ENCODE measurements around the gene CELF4.

The CELF4 gene

GRCh38 chr18:37584952-37585695 lies 19.5 kb upstream of the CELF4 start:
- no peak overlapping the region for H3K4me3 ChIP-seq (ENCODE audit: low read length)
- TF ChIP-seq CTCF (conservative IDR thresholded peaks at IDR 0.05; ENCODE audit: low read length), result no peak
- DNase-seq (ENCODE audit: low read depth), result no peak

- no peak for DNase-seq (ENCODE audit: low read depth)
- TF ChIP-seq CTCF (conservative IDR thresholded peaks at IDR 0.05; ENCODE audit: low read length), result no peak
- no peak overlapping the region for H3K4me3 ChIP-seq (ENCODE audit: low read length)
Measured at GRCh38 chr18:37584217-37584616, 18.6 kb upstream of the CELF4 start.

- no peak overlapping the region for H3K4me3 ChIP-seq (ENCODE audit: low read length)
- TF ChIP-seq CTCF (conservative IDR thresholded peaks at IDR 0.05; ENCODE audit: low read length), result no peak
- no peak for DNase-seq (ENCODE audit: low read depth)
Measured at GRCh38 chr18:37582261-37582660, 16.7 kb upstream of the CELF4 start.

- no peak overlapping the region for H3K4me3 ChIP-seq (ENCODE audit: low read length)
- DNase-seq (ENCODE audit: low read depth), result peak; percentile 23
- peak; percentile 43 for TF ChIP-seq CTCF (conservative IDR thresholded peaks at IDR 0.05; ENCODE audit: low read length)
Measured at GRCh38 chr18:37578886-37579513, 13.4 kb upstream of the CELF4 start.

- no peak overlapping the region for H3K4me3 ChIP-seq (ENCODE audit: low read length)
- DNase-seq (ENCODE audit: low read depth), result no peak
- TF ChIP-seq CTCF (conservative IDR thresholded peaks at IDR 0.05; ENCODE audit: low read length), result no peak
Measured at GRCh38 chr18:37578182-37578678, 12.6 kb upstream of the CELF4 start.

- TF ChIP-seq CTCF (conservative IDR thresholded peaks at IDR 0.05; ENCODE audit: low read length), result no peak
- no peak overlapping the region for H3K4me3 ChIP-seq (ENCODE audit: low read length)
- DNase-seq (ENCODE audit: low read depth), result no peak
Measured at GRCh38 chr18:37577051-37577611, 11.5 kb upstream of the CELF4 start.

Data from AG10803 (cell line).